Uterus (tissue), 2 donors: ENCODE data around the gene SLC17A9.

Source experiments
- CTCF ChIP-seq, 4 experiments: fragments of 200-600 bp in 2 of 4; fragments of 450-650 bp in 2 of 4; sonication (generic) in 2 of 4; IDR thresholded peaks; one replicate each; pipeline ENCODE4 v1.5.1; 2016 to 2019; ENCODE audit warnings: antibody characterized with exemption in 4 of 4, mild to moderate bottlenecking in 2 of 4, moderate library complexity in 1 of 4
- POLR2A ChIP-seq, 2 donors: fragments of 450-650 bp; IDR thresholded peaks; one replicate each; pipeline ENCODE4 v1.6.1; 2016; ENCODE audit warnings: antibody characterized with exemption in 2 of 2, mild to moderate bottlenecking in 1 of 2, moderate library complexity in 1 of 2

GRCh38 chr20:62917720-62918119 lies 34.8 kb upstream of the SLC17A9 start:
- TF ChIP-seq CTCF (IDR thresholded peaks at IDR 0.05): no peak
- no peak for TF ChIP-seq POLR2A (IDR thresholded peaks at IDR 0.05)
